Mucosa of descending colon (tissue), 3 donors: ENCODE data around the gene UGT2A3. TPM values are rescaled to one million over a fixed set of nuclear protein-coding genes. Genes with fewer than 3 reads are reported as not detected.

Experiments used
- ATAC-seq: fragments of 200-7000 bp; cut with Tn5 transposase; one replicate; pipeline ENCODE4 v1.9.1; 2020; ENCODE audit warnings: mild to moderate bottlenecking, moderate library complexity
- DNase-seq, 3 donors: peaks; one replicate each; pipeline ENCODE4 v3.0.0-alpha.2; 2020
- H3K36me3 ChIP-seq: fragments of 200-600 bp; one replicate; pipeline ENCODE4 v1.8.0; 2021; ENCODE audit warnings: low read depth, mild to moderate bottlenecking
- H3K4me1 ChIP-seq: fragments of 200-600 bp; one replicate; pipeline ENCODE4 v1.8.0; 2021; ENCODE audit warnings: low read depth, mild to moderate bottlenecking
- H3K4me3 ChIP-seq: fragments of 200-600 bp; one replicate; pipeline ENCODE4 v1.8.0; 2021; ENCODE audit warnings: mild to moderate bottlenecking
- H3K9me3 ChIP-seq: fragments of 200-600 bp; one replicate; pipeline ENCODE4 v1.8.0; 2021; ENCODE audit warnings: mild to moderate bottlenecking
- CTCF ChIP-seq: fragments of 200-600 bp; IDR thresholded peaks from one replicate; pipeline ENCODE4 v1.8.0; 2022; ENCODE audit warnings: antibody characterized with exemption, mild to moderate bottlenecking
- intact Hi-C, 2 donors: fragments of 100-400 bp; cut with DNase I in 1 of 2; cut with micrococcal nuclease in 1 of 2; formaldehyde crosslinking; loops; one replicate each; pipeline versions ENCODE4 v1.11.0 to v1.11.1; 2022; cut with DNase I, micrococcal nuclease
- total RNA-seq, 3 donors: library from RNA; stranded (reverse); fragmentation: NEBNext Ultra II Directional in 2 of 3; extraction: Animal tissue kit (Norgen Biotek cat#: 25700) in 2 of 3; gene quantifications; one replicate each; pipeline versions ENCODE4 v1.2.1 to v1.2.4, GENCODE V29; 2021 to 2023
- donor health status: DM: no; HTN: no; CAD: no; lungs with moderate emphysema.
- donor health status: DM: no; HTN: no; CAD: no.
- donor health status: DM: no; HTN: yes; CAD: no.

Gene UGT2A3
- total RNA-seq, 3 donors from 2014 or later, result 37.5 to 119 (median 71.9) TPM

GRCh38 chr4:68905598-68905938, 46.0 kb downstream of the UGT2A3 start:
- no peak for TF ChIP-seq CTCF
- DNase-seq (no peak), ATAC-seq (peak; percentile 60)
- H3K9me3 ChIP-seq, result no peaks in the 10 kb centered on the region
- no peak overlapping the region for H3K4me3 ChIP-seq
- H3K36me3 ChIP-seq, result no peaks in the 10 kb centered on the region
- H3K4me1 ChIP-seq, result peaks cover 5% of the 10 kb centered on the region
- intact Hi-C loops, result no loop called here

- Histone ChIP-seq H3K36me3 (no peaks in the 10 kb centered on the region), H3K4me1 (peaks cover 5% of the 10 kb centered on the region), H3K4me3 (no peak overlapping the region), H3K9me3 (no peaks in the 10 kb centered on the region)
- peak; percentile 85 for ATAC-seq
- DNase-seq, result peak in 2 of 3 donors; percentile 43 to 59
- intact Hi-C loops, result no loop called here
- TF ChIP-seq CTCF, result no peak
These were observed 46.8 kb downstream of the UGT2A3 start for GRCh38 chr4:68904786-68905185.

- no peak for DNase-seq
- H3K9me3 ChIP-seq, result no peaks in the 10 kb centered on the region
These were observed 54.9 kb downstream of the UGT2A3 start for GRCh38 chr4:68896749-68897148.

DNA sequence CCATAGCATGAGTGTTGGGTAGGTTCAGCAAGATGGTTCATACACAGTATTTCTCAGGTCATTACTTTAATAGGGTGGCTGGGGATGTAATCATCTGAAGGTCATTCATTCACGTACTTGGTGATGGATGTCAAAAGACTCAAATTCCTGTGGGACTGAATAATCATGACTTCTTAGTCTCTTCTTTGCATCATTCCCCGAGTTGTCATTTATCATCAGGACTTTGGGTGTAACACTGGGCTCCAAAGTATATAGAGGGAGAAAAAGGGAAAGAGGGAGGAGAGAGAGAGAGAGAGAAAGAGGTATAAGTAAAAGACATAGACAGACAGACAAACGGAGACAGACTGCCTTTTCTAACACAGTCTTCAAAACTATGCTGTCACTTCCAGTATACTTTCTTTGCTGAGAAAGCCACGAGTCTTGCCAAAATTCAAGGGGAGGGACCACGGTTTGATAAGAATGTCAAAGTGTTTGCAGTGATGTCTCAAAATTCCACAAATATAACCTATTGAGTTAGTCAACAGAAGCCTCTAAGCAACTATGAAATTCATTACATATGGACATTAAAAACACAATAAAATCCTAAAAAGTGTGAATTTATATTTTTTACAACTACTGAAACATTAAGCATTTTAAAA, 55.9 kb downstream of the UGT2A3 start:
- TF ChIP-seq CTCF, result no peak
- ATAC-seq, result no peak
- Histone ChIP-seq H3K36me3 (no peaks in the 10 kb centered on the region), H3K4me3 (no peak overlapping the region), H3K9me3 (no peaks in the 10 kb centered on the region), H3K4me1 (no peaks in the 10 kb centered on the region)
- intact Hi-C loops, result no loop called here
- no peak for DNase-seq

More at GRCh38 chr4:68896749-68897148, 54.9 kb downstream of the UGT2A3 start:
- H3K4me1 ChIP-seq, result no peaks in the 10 kb centered on the region
- intact Hi-C loops, result no loop called here
- no peak for TF ChIP-seq CTCF
- no peak for ATAC-seq
- H3K4me3 ChIP-seq, result no peak overlapping the region
- no peaks in the 10 kb centered on the region for H3K36me3 ChIP-seq

DNA sequence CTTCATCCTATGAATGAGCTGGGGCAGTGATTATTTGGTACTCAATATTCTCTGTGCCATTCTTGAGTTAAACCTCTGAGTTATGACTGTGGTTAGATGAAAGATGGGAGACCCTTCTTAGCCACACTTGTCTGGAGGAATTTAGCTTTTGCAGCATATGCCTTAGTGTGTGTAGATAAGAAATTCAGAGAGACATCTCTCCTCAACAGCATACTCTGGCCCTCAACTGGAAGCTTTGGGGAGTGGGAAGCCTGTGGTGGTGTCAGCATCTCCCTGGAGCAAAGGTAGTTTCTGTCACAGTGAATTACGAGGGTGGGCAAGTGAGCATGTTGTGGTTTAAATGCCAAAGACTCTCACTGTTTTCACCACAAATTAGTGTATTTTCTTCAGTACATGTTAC, 58.7 kb downstream of the UGT2A3 start:
- Histone ChIP-seq H3K4me1 (no peaks in the 10 kb centered on the region), H3K9me3 (no peaks in the 10 kb centered on the region), H3K4me3 (no peak overlapping the region), H3K36me3 (no peaks in the 10 kb centered on the region)
- ATAC-seq (no peak), DNase-seq (no peak)
- intact Hi-C loops, result no loop called here
- TF ChIP-seq CTCF, result no peak

- TF ChIP-seq CTCF, result no peak
- Histone ChIP-seq H3K36me3 (no peaks in the 10 kb centered on the region), H3K9me3 (no peaks in the 10 kb centered on the region), H3K4me1 (no peaks in the 10 kb centered on the region), H3K4me3 (no peak overlapping the region)
- ATAC-seq (no peak), DNase-seq (no peak)
- intact Hi-C loops, result no loop called here
These were observed 59.9 kb downstream of the UGT2A3 start for GRCh38 chr4:68891678-68892077.
